PC-3 (cell line): Measurements from ENCODE around the gene DTWD2.
"Not testable (repeated sequence)": the region's sequence is repeated elsewhere in the genome, so short reads cannot be mapped to it uniquely, and the experiment has no call there.

Source experiments
- EZH2 ChIP-seq: fragments of 300-600 bp; sonication (generic); IDR thresholded peaks from one replicate; pipeline ENCODE4 v1.6.1; 2017; ENCODE audit warnings: antibody characterized with exemption, mild to moderate bottlenecking, low read length; ENCODE audit not compliant: unreplicated experiment
- EZH2phosphoT487 ChIP-seq: fragments of 300-600 bp; sonication (generic); IDR thresholded peaks from 2 replicates; pipeline ENCODE4 v1.6.1; 2018; ENCODE audit warnings: mild to moderate bottlenecking, antibody characterized with exemption, low read length, borderline replicate concordance
- TF ChIP-seq, protein P1 (sequence below): fragments of 300-600 bp; sonication (generic); conservative IDR thresholded peaks from 2 replicates; pipeline ENCODE4 v1.5.1; 2017; ENCODE audit warnings: antibody characterized with exemption, low read depth, mild to moderate bottlenecking, low read length

DNA sequence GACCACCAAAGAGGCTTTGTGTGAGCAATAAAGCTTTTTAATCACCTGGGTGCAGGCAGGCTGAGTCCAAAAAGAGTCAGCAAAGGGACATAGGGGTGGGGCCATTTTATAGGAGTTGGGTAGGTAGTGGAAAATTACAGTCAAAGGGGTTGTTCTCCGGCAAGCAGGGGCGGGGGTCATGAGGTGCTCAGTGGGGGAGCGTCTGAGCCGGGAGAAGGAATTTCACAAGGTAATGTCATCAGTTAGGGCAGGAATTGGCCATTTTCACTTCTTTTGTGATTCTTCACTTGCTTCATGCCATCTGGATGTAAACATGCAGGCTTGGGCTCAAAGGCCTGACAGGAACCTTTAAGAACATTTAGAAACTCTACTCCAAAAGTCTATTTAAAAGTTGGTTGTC is 36.0 kb downstream of the DTWD2 start:
- TF ChIP-seq, protein P1, sequence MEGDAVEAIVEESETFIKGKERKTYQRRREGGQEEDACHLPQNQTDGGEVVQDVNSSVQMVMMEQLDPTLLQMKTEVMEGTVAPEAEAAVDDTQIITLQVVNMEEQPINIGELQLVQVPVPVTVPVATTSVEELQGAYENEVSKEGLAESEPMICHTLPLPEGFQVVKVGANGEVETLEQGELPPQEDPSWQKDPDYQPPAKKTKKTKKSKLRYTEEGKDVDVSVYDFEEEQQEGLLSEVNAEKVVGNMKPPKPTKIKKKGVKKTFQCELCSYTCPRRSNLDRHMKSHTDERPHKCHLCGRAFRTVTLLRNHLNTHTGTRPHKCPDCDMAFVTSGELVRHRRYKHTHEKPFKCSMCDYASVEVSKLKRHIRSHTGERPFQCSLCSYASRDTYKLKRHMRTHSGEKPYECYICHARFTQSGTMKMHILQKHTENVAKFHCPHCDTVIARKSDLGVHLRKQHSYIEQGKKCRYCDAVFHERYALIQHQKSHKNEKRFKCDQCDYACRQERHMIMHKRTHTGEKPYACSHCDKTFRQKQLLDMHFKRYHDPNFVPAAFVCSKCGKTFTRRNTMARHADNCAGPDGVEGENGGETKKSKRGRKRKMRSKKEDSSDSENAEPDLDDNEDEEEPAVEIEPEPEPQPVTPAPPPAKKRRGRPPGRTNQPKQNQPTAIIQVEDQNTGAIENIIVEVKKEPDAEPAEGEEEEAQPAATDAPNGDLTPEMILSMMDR: not testable (repeated sequence)
- not testable (repeated sequence) for TF ChIP-seq EZH2, EZH2phosphoT487
